ENCODE measurements around the gene SUPT3H.

DNA sequence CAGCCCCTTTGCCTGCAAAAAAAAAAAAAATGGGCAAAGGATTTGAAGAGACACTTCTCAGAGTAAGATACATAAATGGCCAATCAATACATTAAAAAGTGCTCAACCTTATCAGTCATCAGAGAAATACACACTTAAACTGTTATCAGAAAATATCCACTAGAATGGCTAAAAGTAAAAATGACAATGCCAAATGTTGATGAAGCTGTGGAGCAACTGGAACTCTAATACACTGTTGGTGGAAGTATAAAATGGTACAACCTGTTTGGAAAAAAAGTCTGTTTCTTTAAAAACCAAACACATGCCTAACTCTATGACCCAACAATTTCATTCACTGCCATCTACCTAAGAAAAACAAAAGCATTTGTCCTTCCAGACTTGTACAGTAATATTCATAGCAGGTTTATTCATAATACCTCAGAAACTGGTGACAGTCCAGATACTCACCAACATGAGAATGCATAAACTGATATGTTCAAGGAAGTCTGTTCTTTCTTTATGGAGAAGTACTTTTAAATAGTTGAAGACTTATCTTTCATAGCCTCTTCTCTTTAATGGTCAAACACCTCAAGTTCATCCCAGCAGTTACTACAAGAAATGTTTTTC is 428.0 kb downstream of the SUPT3H start:
- TF ChIP-seq, protein P1, sequence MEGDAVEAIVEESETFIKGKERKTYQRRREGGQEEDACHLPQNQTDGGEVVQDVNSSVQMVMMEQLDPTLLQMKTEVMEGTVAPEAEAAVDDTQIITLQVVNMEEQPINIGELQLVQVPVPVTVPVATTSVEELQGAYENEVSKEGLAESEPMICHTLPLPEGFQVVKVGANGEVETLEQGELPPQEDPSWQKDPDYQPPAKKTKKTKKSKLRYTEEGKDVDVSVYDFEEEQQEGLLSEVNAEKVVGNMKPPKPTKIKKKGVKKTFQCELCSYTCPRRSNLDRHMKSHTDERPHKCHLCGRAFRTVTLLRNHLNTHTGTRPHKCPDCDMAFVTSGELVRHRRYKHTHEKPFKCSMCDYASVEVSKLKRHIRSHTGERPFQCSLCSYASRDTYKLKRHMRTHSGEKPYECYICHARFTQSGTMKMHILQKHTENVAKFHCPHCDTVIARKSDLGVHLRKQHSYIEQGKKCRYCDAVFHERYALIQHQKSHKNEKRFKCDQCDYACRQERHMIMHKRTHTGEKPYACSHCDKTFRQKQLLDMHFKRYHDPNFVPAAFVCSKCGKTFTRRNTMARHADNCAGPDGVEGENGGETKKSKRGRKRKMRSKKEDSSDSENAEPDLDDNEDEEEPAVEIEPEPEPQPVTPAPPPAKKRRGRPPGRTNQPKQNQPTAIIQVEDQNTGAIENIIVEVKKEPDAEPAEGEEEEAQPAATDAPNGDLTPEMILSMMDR (IDR thresholded peaks at IDR 0.05), result no peak
- no peak for TF ChIP-seq POLR2A (IDR thresholded peaks at IDR 0.05)

Data from right lobe of liver (tissue), 4 donors.